Measurements from ENCODE around the gene DMC1. TPM values are rescaled to one million over a fixed set of nuclear protein-coding genes. Genes with fewer than 3 reads are reported as not detected.
"Not testable (repeated sequence)": the region's sequence is repeated elsewhere in the genome, so short reads cannot be mapped to it uniquely, and the experiment has no call there.

Gene DMC1
- total RNA-seq, 1 donor from 2014 or later = 0.20 TPM

DNA sequence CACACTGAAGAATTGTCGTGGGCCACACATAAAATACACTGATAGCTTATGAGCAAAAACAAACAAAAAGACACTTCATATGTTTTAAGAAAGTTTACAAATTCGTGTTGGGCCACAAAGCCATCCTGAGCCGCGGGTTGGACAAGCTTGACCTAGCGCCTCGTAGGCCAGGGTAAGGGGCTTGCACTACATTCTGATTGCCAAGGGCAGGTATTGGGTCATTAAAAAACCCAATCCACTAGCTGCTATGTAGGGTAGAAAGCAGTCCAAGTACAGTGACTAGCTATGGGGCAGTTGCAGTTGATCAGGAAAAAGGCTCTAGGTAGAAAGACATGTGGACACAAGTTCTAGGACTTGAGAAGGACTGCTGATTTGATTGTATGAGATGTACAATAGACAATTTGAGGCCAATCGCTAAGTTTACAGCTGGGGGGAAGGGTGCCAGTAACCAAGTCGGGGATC is 88.1 kb downstream of the DMC1 start:
- intact Hi-C loops (cut with micrococcal nuclease) = no loop called here
- peak; percentile 11 for ATAC-seq

GRCh38 chr22:38481162-38481870 is 88.7 kb downstream of the DMC1 start:
- DNase-seq (no peak), ATAC-seq (peak; percentile 9)
- intact Hi-C loops (cut with micrococcal nuclease) = no loop called here

More for the DNA sequence above, 88.1 kb downstream of the DMC1 start:
- no peak for DNase-seq

- DNase-seq (no peak), ATAC-seq (no peak)
- intact Hi-C loops (cut with micrococcal nuclease) = no loop called here
Observed at GRCh38 chr22:38479096-38479837, 90.7 kb downstream of the DMC1 start.

GRCh38 chr22:38477585-38477984 is 92.4 kb downstream of the DMC1 start:
- ATAC-seq = no peak
- DNase-seq = no peak
- intact Hi-C loops (cut with micrococcal nuclease) = no loop called here

GRCh38 chr22:38474003-38474607 is 95.9 kb downstream of the DMC1 start:
- no peak for DNase-seq
- intact Hi-C loops (cut with micrococcal nuclease) = no loop called here
- ATAC-seq = no peak

DNA sequence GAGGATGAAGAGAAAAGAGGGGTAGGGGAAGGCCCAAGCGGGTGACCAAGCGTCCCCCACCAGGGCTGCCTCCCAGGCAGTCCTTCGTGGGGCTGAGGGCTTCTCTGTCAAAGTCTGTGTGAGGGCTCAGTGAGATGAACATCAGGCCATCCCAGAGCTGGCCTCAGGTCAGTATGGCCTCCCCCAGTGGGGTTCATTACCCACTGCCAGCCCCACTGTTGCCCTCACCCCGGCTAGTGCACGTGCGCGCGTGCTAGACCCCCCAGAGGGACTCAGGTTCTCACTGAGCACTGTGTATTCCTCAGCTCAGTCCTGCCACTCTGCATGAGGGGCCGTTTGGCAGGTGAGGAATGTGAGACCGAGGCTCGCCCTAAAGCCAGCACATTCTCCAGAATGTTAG is 98.7 kb downstream of the DMC1 start:
- no peak for DNase-seq

DNA sequence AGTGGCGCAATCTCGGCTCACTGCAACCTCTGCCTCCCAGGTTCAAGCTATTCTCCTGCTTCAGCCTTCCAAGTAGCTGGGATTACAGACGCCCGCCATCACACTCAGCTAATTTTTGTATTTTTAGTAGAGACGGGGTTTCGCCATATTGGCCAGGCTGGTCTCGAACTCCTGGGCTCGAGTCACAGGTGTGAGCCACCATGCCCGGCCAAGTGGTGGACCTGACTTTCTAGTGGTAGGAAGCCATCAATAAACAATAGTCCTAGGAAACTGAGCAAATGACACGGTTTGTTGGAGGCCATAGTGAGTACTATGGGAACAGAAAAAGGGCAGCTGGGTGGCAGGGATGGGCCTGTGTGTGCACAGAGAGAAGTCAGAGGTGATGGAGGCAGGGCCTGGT is 99.8 kb downstream of the DMC1 start:
- DNase-seq; intact Hi-C loops (cut with micrococcal nuclease): not testable (repeated sequence)

More for the DNA sequence above, 98.7 kb downstream of the DMC1 start:
- intact Hi-C loops (cut with micrococcal nuclease) = no loop called here
- no peak for ATAC-seq

GRCh38 chr22:38469306-38469781 is 100.6 kb downstream of the DMC1 start:
- DNase-seq = no peak
- intact Hi-C loops (cut with micrococcal nuclease) = no loop called here
- no peak for ATAC-seq

More for the DNA sequence above, 99.8 kb downstream of the DMC1 start:
- ATAC-seq = not testable (repeated sequence)

Other genes starting within 250 kb of the DMC1 start
- 20.5 TPM for gene KCNJ4, start 115.0 kb downstream of the DMC1 start, total RNA-seq
- gene KDELR3, start 102.1 kb downstream of the DMC1 start, total RNA-seq = 4.2 TPM
- gene DDX17, start 63.9 kb downstream of the DMC1 start, total RNA-seq = 212 TPM
- 0.20 TPM for gene FAM227A, start 86.2 kb upstream of the DMC1 start, total RNA-seq
- 32.6 TPM for gene CBY1, start 86.5 kb upstream of the DMC1 start, total RNA-seq
- gene TOMM22, start 111.8 kb upstream of the DMC1 start, total RNA-seq = 65.5 TPM
- gene JOSD1, start 130.8 kb upstream of the DMC1 start, total RNA-seq = 17.8 TPM
- gene GTPBP1, start 135.8 kb upstream of the DMC1 start, total RNA-seq = 36.5 TPM
- gene SUN2, start 185.8 kb upstream of the DMC1 start, total RNA-seq = 109 TPM
- 11.6 TPM for gene DNAL4, start 224.0 kb upstream of the DMC1 start, total RNA-seq

All from left ventricle myocardium superior (tissue), 1 donor.